GM13977 (cell line): ENCODE measurements around the gene TMEM255A.

Source experiments
- DNase-seq: peaks from one replicate; pipeline ENCODE4 v3.0.0; 2012; ENCODE audit warnings: low spot score
- CTCF ChIP-seq: IDR thresholded peaks from 2 replicates; pipeline ENCODE4 v1.5.1; 2012; ENCODE audit warnings: mild to moderate bottlenecking, control low read depth; ENCODE audit not compliant: insufficient read depth; ENCODE audit errors: extremely low read depth, missing control alignments
- in situ Hi-C: fragments of 300-500 bp; cut with MboI; formaldehyde crosslinking; loops from one replicate; pipeline ENCODE4 v1.12.0; 2022; ENCODE audit warnings: low sequenced_read_pairs, low pct_unique_long_range_greater_than_20kb, mixed read lengths, inconsistent platforms; ENCODE audit not compliant: unreplicated experiment

Gene TMEM255A

GRCh38 chrX:120336899-120337298, 25.6 kb upstream of the TMEM255A start:
- in situ Hi-C loops: no loop called here
- DNase-seq: no peak
- TF ChIP-seq CTCF: no peak

- no peak for DNase-seq
- TF ChIP-seq CTCF: no peak
- in situ Hi-C loops: no loop called here
These were observed 24.0 kb upstream of the TMEM255A start for GRCh38 chrX:120335289-120335688.

- no peak for TF ChIP-seq CTCF
- in situ Hi-C loops: no loop called here
- DNase-seq: no peak
These were observed 23.3 kb upstream of the TMEM255A start for GRCh38 chrX:120334603-120335002.

- DNase-seq: no peak
- in situ Hi-C loops: no loop called here
- no peak for TF ChIP-seq CTCF
These were observed 22.9 kb upstream of the TMEM255A start for GRCh38 chrX:120334151-120334550.

GRCh38 chrX:120332394-120332793, 21.1 kb upstream of the TMEM255A start:
- in situ Hi-C loops: no loop called here
- no peak for TF ChIP-seq CTCF
- DNase-seq: no peak

- DNase-seq: no peak
- no peak for TF ChIP-seq CTCF
- in situ Hi-C loops: no loop called here
These were observed 19.9 kb upstream of the TMEM255A start for GRCh38 chrX:120331116-120331515.
